ENCODE data around the gene CREBBP.

The CREBBP gene

GRCh38 chr16:3836641-3837040 lies 43.9 kb downstream of the CREBBP start:
- intact Hi-C loops (cut with DNase I), result no loop called here
- no peak for DNase-seq

- intact Hi-C loops (cut with DNase I), result no loop called here
- DNase-seq, result no peak
Measured at GRCh38 chr16:3835089-3835602, 45.4 kb downstream of the CREBBP start.

GRCh38 chr16:3832668-3833067 lies 47.8 kb downstream of the CREBBP start:
- intact Hi-C loops (cut with DNase I), result no loop called here
- DNase-seq, result no peak

- DNase-seq, result peak in 2 of 42 donors; percentile 18 to 25
- intact Hi-C loops (cut with DNase I), result no loop called here
Measured at GRCh38 chr16:3830625-3831254, 49.8 kb downstream of the CREBBP start.

- DNase-seq, result no peak
- intact Hi-C loops (cut with DNase I), result no loop called here
Measured at GRCh38 chr16:3829631-3830536, 50.6 kb downstream of the CREBBP start.

GRCh38 chr16:3825940-3826339 lies 54.6 kb downstream of the CREBBP start:
- intact Hi-C loops (cut with DNase I), result no loop called here
- no peak for DNase-seq

GRCh38 chr16:3825103-3825502 lies 55.4 kb downstream of the CREBBP start:
- intact Hi-C loops (cut with DNase I), result no loop called here

GRCh38 chr16:3824121-3824795 lies 56.3 kb downstream of the CREBBP start:
- intact Hi-C loops (cut with DNase I), result no loop called here

More at GRCh38 chr16:3825103-3825502, 55.4 kb downstream of the CREBBP start:
- DNase-seq, result no peak

GRCh38 chr16:3823427-3823826 lies 57.1 kb downstream of the CREBBP start:
- intact Hi-C loops (cut with DNase I), result no loop called here
- no peak for DNase-seq

More at GRCh38 chr16:3824121-3824795, 56.3 kb downstream of the CREBBP start:
- peak in 10 of 42 donors; percentile 6 to 55 (median 21) for DNase-seq

GRCh38 chr16:3822366-3823045 lies 58.0 kb downstream of the CREBBP start:
- peak in 1 of 42 donors; percentile 28 for DNase-seq
- intact Hi-C loops (cut with DNase I), result no loop called here

GRCh38 chr16:3821184-3821583 lies 59.3 kb downstream of the CREBBP start:
- intact Hi-C loops (cut with DNase I), result no loop called here
- DNase-seq, result no peak

GRCh38 chr16:3819746-3820724 lies 60.5 kb downstream of the CREBBP start:
- no peak for DNase-seq
- intact Hi-C loops (cut with DNase I), result no loop called here

- no peak for DNase-seq
- intact Hi-C loops (cut with DNase I), result no loop called here
Measured at GRCh38 chr16:3819175-3819527, 61.4 kb downstream of the CREBBP start.

- intact Hi-C loops (cut with DNase I), result no loop called here
- no peak for DNase-seq
Measured at GRCh38 chr16:3816326-3816725, 64.2 kb downstream of the CREBBP start.

GRCh38 chr16:3814755-3815154 lies 65.8 kb downstream of the CREBBP start:
- DNase-seq, result no peak
- intact Hi-C loops (cut with DNase I), result no loop called here

- intact Hi-C loops (cut with DNase I), result no loop called here
Measured at GRCh38 chr16:3812469-3813172, 67.9 kb downstream of the CREBBP start.

GRCh38 chr16:3810818-3811217 lies 69.7 kb downstream of the CREBBP start:
- no peak for DNase-seq
- intact Hi-C loops (cut with DNase I), result no loop called here

More at GRCh38 chr16:3812469-3813172, 67.9 kb downstream of the CREBBP start:
- no peak for DNase-seq
